ENCODE measurements around the gene AP3D1.

DNA sequence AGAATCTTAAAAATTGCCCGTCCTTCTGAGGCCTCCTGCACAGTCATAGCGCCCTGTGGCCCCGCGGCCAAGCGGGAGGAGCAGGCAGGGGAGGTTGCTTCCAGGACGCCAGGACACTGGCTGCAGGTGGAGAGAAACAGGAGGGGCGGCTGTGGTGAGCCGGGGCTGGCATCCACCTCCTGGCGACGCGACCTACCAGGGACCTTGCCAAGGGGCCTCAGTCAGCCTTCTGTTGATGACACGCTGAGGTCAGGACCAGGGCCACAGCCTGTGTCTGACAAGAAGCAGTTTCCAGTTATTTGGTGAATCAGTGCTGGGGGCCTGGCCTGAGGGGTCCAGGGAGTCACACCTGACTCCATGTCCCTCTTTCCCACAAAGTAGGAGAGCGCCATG is 87.0 kb downstream of the AP3D1 start:
- TF ChIP-seq, protein P1, sequence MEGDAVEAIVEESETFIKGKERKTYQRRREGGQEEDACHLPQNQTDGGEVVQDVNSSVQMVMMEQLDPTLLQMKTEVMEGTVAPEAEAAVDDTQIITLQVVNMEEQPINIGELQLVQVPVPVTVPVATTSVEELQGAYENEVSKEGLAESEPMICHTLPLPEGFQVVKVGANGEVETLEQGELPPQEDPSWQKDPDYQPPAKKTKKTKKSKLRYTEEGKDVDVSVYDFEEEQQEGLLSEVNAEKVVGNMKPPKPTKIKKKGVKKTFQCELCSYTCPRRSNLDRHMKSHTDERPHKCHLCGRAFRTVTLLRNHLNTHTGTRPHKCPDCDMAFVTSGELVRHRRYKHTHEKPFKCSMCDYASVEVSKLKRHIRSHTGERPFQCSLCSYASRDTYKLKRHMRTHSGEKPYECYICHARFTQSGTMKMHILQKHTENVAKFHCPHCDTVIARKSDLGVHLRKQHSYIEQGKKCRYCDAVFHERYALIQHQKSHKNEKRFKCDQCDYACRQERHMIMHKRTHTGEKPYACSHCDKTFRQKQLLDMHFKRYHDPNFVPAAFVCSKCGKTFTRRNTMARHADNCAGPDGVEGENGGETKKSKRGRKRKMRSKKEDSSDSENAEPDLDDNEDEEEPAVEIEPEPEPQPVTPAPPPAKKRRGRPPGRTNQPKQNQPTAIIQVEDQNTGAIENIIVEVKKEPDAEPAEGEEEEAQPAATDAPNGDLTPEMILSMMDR (IDR thresholded peaks at IDR 0.05; ENCODE audit: low read depth, low read length) = no peak
- TF ChIP-seq EZH2phosphoT487 (IDR thresholded peaks at IDR 0.05; ENCODE audit: low read depth) = no peak

Data from OCI-LY3 (cell line).